NCI-H1417 (cell line): ENCODE measurements around the gene ESRRG.

Experiments used
- DNase-seq, 3 experiments: peaks; one replicate each; lab custom pipeline; 2025; lab: John Stamatoyannopoulos, UW

The ESRRG gene

DNA sequence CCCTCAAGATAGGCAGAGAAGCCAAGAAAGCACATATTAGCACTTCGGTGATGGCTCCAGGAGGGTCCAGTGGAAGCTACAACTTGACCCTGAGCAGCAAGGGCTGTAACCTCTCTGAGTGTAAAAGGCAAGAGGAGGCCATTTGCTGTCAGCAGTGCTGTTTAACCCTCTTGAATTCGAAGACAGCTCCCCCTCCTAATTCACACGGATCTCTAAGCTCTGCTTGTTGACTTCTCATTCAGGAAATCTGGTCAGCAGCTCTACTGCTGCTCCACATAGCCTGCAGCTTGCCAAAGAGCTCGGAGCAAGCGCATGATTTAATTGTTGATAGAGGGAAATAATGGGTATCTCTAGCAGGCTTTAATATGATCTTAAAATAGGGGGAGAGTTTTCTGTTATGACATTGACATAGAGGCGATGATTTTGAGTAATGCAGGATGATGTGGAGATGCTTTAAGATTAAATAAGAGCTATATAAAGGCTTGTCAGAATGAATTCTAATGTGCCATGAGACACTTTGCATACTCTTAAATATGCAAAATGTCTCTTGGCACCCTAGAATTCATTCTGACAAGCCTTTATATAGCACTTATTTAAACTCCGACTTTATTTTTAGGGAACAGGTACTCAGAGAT, 220.6 kb downstream of the ESRRG start:
- DNase-seq, result no peak

DNA sequence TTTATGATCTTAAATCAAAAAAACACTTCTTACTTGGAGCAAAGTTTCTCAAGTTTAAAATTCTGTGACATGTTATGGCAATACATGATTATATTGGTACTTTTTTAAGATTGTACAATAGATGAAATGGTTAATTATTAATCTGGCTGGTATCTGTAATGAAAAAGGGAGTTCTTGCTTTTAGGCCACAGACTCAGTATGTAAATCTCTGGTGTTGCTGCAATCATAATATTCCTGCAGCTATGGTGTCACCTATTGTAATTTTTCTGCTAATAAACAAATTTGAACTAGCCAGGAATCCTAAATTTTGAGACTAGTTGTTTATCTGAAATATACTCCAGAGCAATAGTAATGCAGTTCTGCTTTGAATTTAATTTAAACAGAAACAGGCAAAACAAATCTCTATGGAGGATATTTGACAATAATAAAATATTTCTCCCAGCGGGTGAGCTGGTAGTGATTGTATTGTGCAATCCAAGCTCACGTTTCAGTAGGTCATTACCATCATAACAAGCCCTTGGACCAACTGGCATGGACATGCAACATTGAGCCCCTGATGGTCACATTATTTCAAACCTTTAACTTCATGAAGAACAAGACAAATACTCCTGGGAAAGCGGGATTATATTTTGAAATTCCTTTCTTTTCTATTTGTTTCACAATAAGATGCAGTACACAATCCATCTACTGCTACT, 222.8 kb downstream of the ESRRG start:
- peak in 1 of 3 experiments; percentile 17 for DNase-seq

GRCh38 chr1:216499581-216500272, 223.5 kb downstream of the ESRRG start:
- DNase-seq, result no peak

DNA sequence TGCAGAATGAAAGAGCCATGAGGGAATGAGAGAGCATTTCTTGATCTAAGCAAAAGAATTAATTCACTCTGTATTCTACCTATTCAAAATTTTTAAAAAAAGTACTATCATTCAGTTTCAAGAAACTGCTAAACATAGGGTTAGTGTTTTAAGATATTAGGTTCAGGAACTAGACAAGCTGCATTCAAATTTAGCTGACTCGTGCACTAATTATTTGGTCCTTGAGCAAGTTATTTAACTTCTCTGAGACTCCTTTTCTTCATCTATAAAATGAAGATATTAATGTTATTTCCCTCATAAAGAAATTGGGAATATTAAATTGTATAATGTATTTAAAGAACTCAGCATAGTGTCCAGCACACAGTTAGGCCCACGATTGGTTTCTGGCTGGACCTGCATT, 225.0 kb downstream of the ESRRG start:
- DNase-seq, result no peak

GRCh38 chr1:216485042-216485441, 238.2 kb downstream of the ESRRG start:
- DNase-seq, result no peak

GRCh38 chr1:216483672-216484401, 239.4 kb downstream of the ESRRG start:
- DNase-seq, result no peak

GRCh38 chr1:216482620-216483019, 240.6 kb downstream of the ESRRG start:
- no peak for DNase-seq

- DNase-seq, result no peak
These were observed 245.0 kb downstream of the ESRRG start for GRCh38 chr1:216478238-216478637.

- no peak for DNase-seq
These were observed 246.9 kb downstream of the ESRRG start for GRCh38 chr1:216476341-216476740.

- DNase-seq, result no peak
These were observed 247.5 kb downstream of the ESRRG start for GRCh38 chr1:216475659-216476276.

DNA sequence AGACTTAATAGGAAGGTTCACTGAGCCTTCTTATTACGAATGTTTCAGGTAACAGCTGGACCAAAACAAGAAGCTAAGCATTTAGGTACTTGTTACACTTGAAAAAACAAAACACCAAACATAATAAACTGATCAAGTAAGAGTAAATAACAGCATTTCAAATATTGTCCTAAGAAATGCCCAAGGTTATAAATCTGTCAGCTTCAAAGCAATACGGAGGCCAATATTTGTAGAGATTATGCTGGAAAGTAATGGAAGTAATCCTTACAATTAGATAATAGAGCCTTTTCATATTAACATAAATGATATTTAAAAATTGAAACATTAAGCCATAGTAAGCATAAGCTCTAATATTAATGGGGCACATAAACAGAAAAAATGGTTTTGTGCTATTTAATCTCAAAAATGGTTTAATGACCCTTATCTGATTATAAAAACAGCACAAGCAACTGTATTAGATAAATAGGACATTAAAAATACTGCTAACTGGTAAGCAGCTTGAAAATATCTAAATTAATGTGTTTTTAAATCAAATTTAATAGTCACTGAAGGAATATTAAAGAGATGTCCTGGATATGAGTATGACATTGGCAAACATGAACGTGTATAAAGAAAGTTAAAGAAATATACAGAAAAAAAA, 256.9 kb downstream of the ESRRG start:
- DNase-seq, result no peak

- DNase-seq, result no peak
These were observed 258.7 kb downstream of the ESRRG start for GRCh38 chr1:216464489-216464888.

DNA sequence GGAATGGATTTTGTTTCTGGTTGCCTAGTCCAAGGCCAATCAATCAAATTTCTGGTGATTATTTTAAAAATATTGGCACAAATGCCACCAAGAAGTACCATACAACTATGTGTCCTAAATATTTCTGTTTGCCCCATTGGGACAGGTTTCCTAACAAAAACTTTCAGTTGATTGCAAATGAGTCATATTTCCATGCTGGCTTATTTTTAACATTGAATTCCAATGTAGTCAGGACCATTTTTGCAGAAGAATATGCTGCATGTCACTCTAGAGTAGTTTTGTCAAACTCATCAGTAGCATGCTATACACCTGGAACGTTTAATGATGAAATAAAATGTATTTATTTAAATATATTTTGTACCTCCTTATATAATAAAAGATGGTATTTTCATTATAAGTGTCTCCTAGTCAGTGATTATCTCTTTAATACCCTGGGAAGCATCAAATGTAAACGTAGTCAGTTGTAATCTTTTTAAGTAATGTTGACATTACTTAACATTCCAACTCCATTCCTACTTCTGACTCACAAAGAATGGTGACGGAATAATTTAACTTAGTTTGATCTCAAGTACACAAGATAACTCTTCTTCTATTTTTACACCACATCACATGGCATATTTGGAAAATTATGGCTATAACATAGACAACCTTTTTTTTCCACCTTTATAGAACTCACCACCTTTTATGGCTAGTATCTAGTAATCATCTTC, 261.0 kb downstream of the ESRRG start:
- no peak for DNase-seq

DNA sequence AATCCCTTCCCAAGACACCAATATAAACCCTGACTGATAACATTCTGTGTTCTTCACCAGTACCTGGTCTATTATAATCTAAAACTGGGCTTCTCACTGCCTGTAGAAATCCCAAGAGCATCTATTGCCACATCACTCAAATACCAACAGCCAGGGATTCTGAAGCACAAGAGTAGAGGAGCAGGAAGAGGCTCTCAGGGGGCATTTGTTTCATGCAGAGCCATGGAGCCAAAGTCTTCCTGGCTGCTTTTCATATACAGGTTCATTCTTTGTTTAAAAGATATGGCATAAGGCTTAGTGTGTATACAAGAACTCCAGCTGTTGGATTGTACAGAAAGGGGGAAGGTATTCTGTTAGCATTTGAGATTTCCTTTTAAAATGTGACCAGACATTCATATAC, 261.8 kb downstream of the ESRRG start:
- no peak for DNase-seq

DNA sequence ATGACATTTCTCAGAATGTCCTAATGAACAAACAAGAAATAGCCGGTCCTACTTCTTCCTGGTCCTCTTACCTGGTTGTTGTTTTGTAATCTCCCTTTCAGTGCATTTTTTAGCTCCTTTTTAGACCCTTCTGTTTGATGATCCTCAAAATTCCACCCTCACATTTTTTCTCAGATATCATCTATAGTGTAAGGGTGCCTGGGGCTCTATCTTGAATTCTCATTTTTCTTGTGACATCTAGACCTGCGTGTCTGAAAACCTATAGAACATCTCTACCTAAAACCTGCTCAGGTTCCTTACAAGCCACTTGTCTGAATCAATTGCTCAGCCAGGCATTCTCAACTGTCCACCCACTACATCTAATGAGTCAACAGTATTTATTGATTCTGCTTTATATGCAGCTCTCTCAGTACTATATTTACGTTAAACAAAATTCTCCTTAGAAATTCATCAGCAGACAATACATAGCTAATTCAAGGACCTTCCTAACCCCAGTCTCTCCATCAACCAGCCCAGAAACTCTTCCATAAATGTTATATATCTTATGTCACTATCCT, 263.5 kb downstream of the ESRRG start:
- DNase-seq, result no peak

- peak in 1 of 3 experiments; percentile 7 for DNase-seq
These were observed 264.4 kb downstream of the ESRRG start for GRCh38 chr1:216458812-216459211.

GRCh38 chr1:216457356-216457755, 265.9 kb downstream of the ESRRG start:
- no peak for DNase-seq

- DNase-seq, result no peak
These were observed 266.5 kb downstream of the ESRRG start for GRCh38 chr1:216456682-216457081.

DNA sequence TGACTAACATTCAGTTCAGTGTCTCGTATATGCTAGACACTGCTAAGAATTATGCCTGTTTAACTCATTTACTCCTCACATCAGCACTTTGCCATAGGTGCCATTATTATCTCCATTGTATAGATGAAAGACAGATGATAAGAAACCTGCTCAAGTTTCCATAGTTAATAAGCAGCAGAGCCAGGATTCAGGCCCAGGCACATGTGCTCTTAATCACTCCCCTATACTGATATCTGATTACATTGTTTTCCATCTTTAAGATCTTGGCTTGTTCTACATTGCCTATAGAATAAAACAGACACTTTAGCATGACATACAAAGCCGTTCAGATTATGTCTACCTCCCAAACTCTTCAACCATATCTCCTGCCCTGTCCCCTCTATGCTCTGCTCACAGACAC, 269.5 kb downstream of the ESRRG start:
- DNase-seq, result no peak
